ENCODE results near the gene LRRC4B. TPM values are rescaled to one million over a fixed set of nuclear protein-coding genes. Genes with fewer than 3 reads are reported as not detected.

The LRRC4B gene
- total and polyA plus RNA-seq, 2 experiments from 2014 or later: 2.1 to 6.0 TPM

DNA sequence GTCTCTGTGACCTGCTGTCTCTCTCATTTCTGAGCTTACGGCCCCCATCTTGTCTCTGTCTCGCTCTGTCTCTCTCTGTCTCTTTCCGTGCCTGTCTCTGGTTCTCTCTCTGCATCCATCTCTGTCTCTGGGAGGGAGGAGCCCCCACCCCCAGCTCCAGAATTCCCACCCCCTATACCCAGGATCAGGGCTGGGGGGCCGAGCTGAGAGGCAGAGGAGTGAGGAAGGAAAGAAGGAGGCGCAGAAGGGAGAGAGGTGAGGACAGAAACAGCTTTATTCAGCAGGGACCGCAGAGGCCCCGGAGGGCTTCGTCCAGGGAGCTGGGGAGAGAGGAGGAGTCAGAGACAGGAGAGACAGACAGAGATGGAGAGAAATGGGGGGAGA, 71.2 kb downstream of the LRRC4B start:
- H3K27ac ChIP-seq: no peak overlapping the region
- H3K4me1 ChIP-seq (ENCODE audit: insufficient read depth): no peaks in the 10 kb centered on the region
- H3K4me2 ChIP-seq: no peak overlapping the region
- no peaks in the 10 kb centered on the region for H3K36me3 ChIP-seq (replicated peaks; ENCODE audit: insufficient read depth, low read depth)
- no peak overlapping the region for H2AFZ ChIP-seq
- H3K9me3 ChIP-seq (ENCODE audit: low read depth): no peaks in the 10 kb centered on the region
- peaks cover 15% of the 10 kb centered on the region for H3K27me3 ChIP-seq
- no peak for DNase-seq (ENCODE audit: low spot score)
- 74% methylated on average over 6 of the region's 8 CpGs for WGBS (ENCODE audit: low lambda C conversion rate, missing lambda C conversion rate)
- H3K79me2 ChIP-seq: no peaks in the 10 kb centered on the region
- no peaks in the 10 kb centered on the region for H4K20me1 ChIP-seq (ENCODE audit: insufficient read depth, poor library complexity, severe bottlenecking)
- H3K9me2 ChIP-seq (replicated peaks; ENCODE audit: insufficient read depth): no peaks in the 10 kb centered on the region
- TF ChIP-seq, protein P1, sequence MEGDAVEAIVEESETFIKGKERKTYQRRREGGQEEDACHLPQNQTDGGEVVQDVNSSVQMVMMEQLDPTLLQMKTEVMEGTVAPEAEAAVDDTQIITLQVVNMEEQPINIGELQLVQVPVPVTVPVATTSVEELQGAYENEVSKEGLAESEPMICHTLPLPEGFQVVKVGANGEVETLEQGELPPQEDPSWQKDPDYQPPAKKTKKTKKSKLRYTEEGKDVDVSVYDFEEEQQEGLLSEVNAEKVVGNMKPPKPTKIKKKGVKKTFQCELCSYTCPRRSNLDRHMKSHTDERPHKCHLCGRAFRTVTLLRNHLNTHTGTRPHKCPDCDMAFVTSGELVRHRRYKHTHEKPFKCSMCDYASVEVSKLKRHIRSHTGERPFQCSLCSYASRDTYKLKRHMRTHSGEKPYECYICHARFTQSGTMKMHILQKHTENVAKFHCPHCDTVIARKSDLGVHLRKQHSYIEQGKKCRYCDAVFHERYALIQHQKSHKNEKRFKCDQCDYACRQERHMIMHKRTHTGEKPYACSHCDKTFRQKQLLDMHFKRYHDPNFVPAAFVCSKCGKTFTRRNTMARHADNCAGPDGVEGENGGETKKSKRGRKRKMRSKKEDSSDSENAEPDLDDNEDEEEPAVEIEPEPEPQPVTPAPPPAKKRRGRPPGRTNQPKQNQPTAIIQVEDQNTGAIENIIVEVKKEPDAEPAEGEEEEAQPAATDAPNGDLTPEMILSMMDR (IDR thresholded peaks at IDR 0.05; ENCODE audit: poor library complexity): no peak
- no peak for TF ChIP-seq EZH2phosphoT487 (IDR thresholded peaks at IDR 0.05; ENCODE audit: low read depth, severe bottlenecking, unreplicated experiment)
- no peak for TF ChIP-seq EZH2 (IDR thresholded peaks at IDR 0.05; ENCODE audit: borderline replicate concordance)
- H3K4me3 ChIP-seq: no peak overlapping the region

- DNase-seq (ENCODE audit: low spot score): no peak
- H4K20me1 ChIP-seq (ENCODE audit: insufficient read depth, poor library complexity, severe bottlenecking): no peaks in the 10 kb centered on the region
- TF ChIP-seq EZH2phosphoT487 (IDR thresholded peaks at IDR 0.05; ENCODE audit: low read depth, severe bottlenecking, unreplicated experiment) (no peak), EZH2 (IDR thresholded peaks at IDR 0.05; ENCODE audit: borderline replicate concordance) (no peak)
- TF ChIP-seq, protein P1 (IDR thresholded peaks at IDR 0.05; ENCODE audit: poor library complexity): no peak
- H3K27me3 ChIP-seq: peaks cover 21% of the 10 kb centered on the region
- no peak overlapping the region for H2AFZ ChIP-seq
- H3K9me2 ChIP-seq (replicated peaks; ENCODE audit: insufficient read depth): no peaks in the 10 kb centered on the region
- no peak overlapping the region for H3K27ac ChIP-seq
- 81% methylated on average over 27 of the region's 30 CpGs for WGBS (ENCODE audit: low lambda C conversion rate, missing lambda C conversion rate)
- no peaks in the 10 kb centered on the region for H3K36me3 ChIP-seq (replicated peaks; ENCODE audit: insufficient read depth, low read depth)
- no peak overlapping the region for H3K4me3 ChIP-seq
- no peaks in the 10 kb centered on the region for H3K79me2 ChIP-seq
- no peaks in the 10 kb centered on the region for H3K4me1 ChIP-seq (ENCODE audit: insufficient read depth)
- H3K4me2 ChIP-seq: no peak overlapping the region
- H3K9me3 ChIP-seq (ENCODE audit: low read depth): no peaks in the 10 kb centered on the region
These were observed 71.8 kb downstream of the LRRC4B start for GRCh38 chr19:50496189-50497021.

DNA sequence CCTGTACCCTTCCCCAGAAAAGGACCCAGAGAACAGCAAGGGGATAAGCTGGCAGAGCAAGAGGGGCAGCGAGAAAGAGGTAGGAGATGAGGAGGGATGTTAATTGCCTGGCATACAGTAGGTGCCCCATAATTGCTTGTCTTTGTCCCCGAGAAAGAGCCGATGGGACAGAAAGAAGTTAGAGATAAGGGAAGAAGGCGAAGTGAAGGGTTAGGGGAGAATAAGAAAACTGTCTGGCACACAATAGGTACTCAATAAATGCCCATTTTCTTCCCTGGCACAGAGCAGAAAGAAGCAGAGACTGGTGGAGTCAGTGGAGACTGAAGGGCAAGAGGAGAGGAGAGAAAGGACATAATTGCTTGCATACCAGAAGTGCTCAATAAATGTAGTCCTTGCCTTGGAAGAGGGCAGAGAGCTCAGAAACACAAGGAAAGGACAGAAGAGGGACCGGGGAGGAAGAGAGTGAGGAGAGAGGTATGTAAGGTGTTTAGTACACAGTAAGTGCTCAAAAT, 73.2 kb downstream of the LRRC4B start:
- Histone ChIP-seq H3K27me3 (peaks cover 23% of the 10 kb centered on the region), H3K9me3 (ENCODE audit: low read depth) (no peaks in the 10 kb centered on the region), H4K20me1 (ENCODE audit: insufficient read depth, poor library complexity, severe bottlenecking) (no peaks in the 10 kb centered on the region), H3K4me1 (ENCODE audit: insufficient read depth) (no peaks in the 10 kb centered on the region), H2AFZ (no peak overlapping the region), H3K4me2 (no peak overlapping the region), H3K9me2 (replicated peaks; ENCODE audit: insufficient read depth) (no peaks in the 10 kb centered on the region), H3K36me3 (replicated peaks; ENCODE audit: insufficient read depth, low read depth) (no peaks in the 10 kb centered on the region), H3K79me2 (no peaks in the 10 kb centered on the region), H3K27ac (no peak overlapping the region), H3K4me3 (no peak overlapping the region)
- no peak for DNase-seq (ENCODE audit: low spot score)
- TF ChIP-seq EZH2 (IDR thresholded peaks at IDR 0.05; ENCODE audit: borderline replicate concordance) (no peak), EZH2phosphoT487 (IDR thresholded peaks at IDR 0.05; ENCODE audit: low read depth, severe bottlenecking, unreplicated experiment) (no peak)
- TF ChIP-seq, protein P1 (IDR thresholded peaks at IDR 0.05; ENCODE audit: poor library complexity): no peak
- WGBS (ENCODE audit: low lambda C conversion rate, missing lambda C conversion rate): 89% methylated on average over 5 of the region's 5 CpGs

All from hepatocyte (in vitro differentiated cells).